Measurements from ENCODE around the gene SPEG. TPM values are rescaled to one million over a fixed set of nuclear protein-coding genes. Genes with fewer than 3 reads are reported as not detected.

The SPEG gene
- total RNA-seq, 4 donors from 2014 or later = 3.2 to 49.5 (median 10.2) TPM

GRCh38 chr2:219457784-219458369 is 23.2 kb downstream of the SPEG start:
- Histone ChIP-seq H3K36me3 (no peaks in the 10 kb centered on the region), H3K4me1 (no peaks in the 10 kb centered on the region), H3K4me3 (no peak overlapping the region), H3K9me3 (no peaks in the 10 kb centered on the region), H3K27me3 (no peaks in the 10 kb centered on the region), H3K27ac (peak overlapping the region in 1 of 4 donors; percentile 35)
- TF ChIP-seq POLR2A (IDR thresholded peaks at IDR 0.05) (no peak), CTCF (IDR thresholded peaks at IDR 0.05) (peak in 4 of 6 experiments; percentile 4 to 25 (median 19))
- no peak for DNase-seq

- no peak for TF ChIP-seq POLR2A (IDR thresholded peaks at IDR 0.05)
- no peak for TF ChIP-seq CTCF (IDR thresholded peaks at IDR 0.05)
- H3K36me3 ChIP-seq = no peaks in the 10 kb centered on the region
- H3K9me3 ChIP-seq = no peaks in the 10 kb centered on the region
- H3K4me3 ChIP-seq = no peak overlapping the region
- H3K27me3 ChIP-seq = no peaks in the 10 kb centered on the region
- no peaks in the 10 kb centered on the region for H3K4me1 ChIP-seq
- peak overlapping the region in 1 of 4 donors; percentile 81 for H3K27ac ChIP-seq
- no peak for DNase-seq
Measured at GRCh38 chr2:219458996-219459395, 24.4 kb downstream of the SPEG start.

- H3K27ac ChIP-seq = peak overlapping the region in 2 of 4 donors; percentile 39 to 81
- H3K36me3 ChIP-seq = no peaks in the 10 kb centered on the region
- TF ChIP-seq POLR2A (IDR thresholded peaks at IDR 0.05) = no peak
- peak; percentile 42 to 79 (median 70) for TF ChIP-seq CTCF (IDR thresholded peaks at IDR 0.05)
- no peaks in the 10 kb centered on the region for H3K4me1 ChIP-seq
- DNase-seq = peak in 2 of 3 donors; percentile 29 to 75
- H3K9me3 ChIP-seq = no peaks in the 10 kb centered on the region
- H3K27me3 ChIP-seq = no peaks in the 10 kb centered on the region
- no peak overlapping the region for H3K4me3 ChIP-seq
Measured at GRCh38 chr2:219459460-219460311, 25.0 kb downstream of the SPEG start.

- H3K4me1 ChIP-seq = no peaks in the 10 kb centered on the region
- H3K4me3 ChIP-seq = peak overlapping the region in 1 of 4 donors; percentile 12
- no peaks in the 10 kb centered on the region for H3K36me3 ChIP-seq
- H3K27me3 ChIP-seq = no peaks in the 10 kb centered on the region
- TF ChIP-seq POLR2A (IDR thresholded peaks at IDR 0.05) (no peak), CTCF (IDR thresholded peaks at IDR 0.05) (no peak)
- H3K9me3 ChIP-seq = no peaks in the 10 kb centered on the region
- peak overlapping the region in 2 of 4 donors; percentile 39 to 81 for H3K27ac ChIP-seq
- no peak for DNase-seq
Measured at GRCh38 chr2:219460424-219460926, 25.8 kb downstream of the SPEG start.

- Histone ChIP-seq H3K27me3 (no peaks in the 10 kb centered on the region), H3K9me3 (no peaks in the 10 kb centered on the region), H3K4me3 (peak overlapping the region in 1 of 4 donors; percentile 12), H3K4me1 (no peaks in the 10 kb centered on the region), H3K27ac (peak overlapping the region in 2 of 4 donors; percentile 39 to 81), H3K36me3 (no peaks in the 10 kb centered on the region)
- TF ChIP-seq CTCF (IDR thresholded peaks at IDR 0.05) = no peak
- no peak for TF ChIP-seq POLR2A (IDR thresholded peaks at IDR 0.05)
- no peak for DNase-seq
Measured at GRCh38 chr2:219461047-219461514, 26.4 kb downstream of the SPEG start.

Measured in Peyer's patch (tissue), 4 donors.